HG03135 (cell line): Measurements from ENCODE around the gene CHD5.
A peak's percentile ranks its signal among the peaks of the same experiment; 100 is the strongest.

Source experiments
- ATAC-seq: cut with Tn5 transposase; IDR thresholded peaks from one replicate; pipeline ENCODE4 v1.9.1; 2021; ENCODE audit warnings: mild to moderate bottlenecking, moderate library complexity; ENCODE audit not compliant: unreplicated experiment

Gene CHD5

GRCh38 chr1:6202256-6202655 is 22.1 kb upstream of the CHD5 start:
- ATAC-seq: no peak

GRCh38 chr1:6200188-6200809 is 20.2 kb upstream of the CHD5 start:
- ATAC-seq: no peak

GRCh38 chr1:6199298-6200187 is 19.4 kb upstream of the CHD5 start, which contains the start of gene RPL22:
TSS of gene RPL22 (minus strand) at chr1:6199595. CDS start at chr1:6199573, 22 bp downstream.
- ATAC-seq: peak; percentile 93

- peak; percentile 38 for ATAC-seq
These were observed 18.7 kb upstream of the CHD5 start for GRCh38 chr1:6198646-6199297.

- ATAC-seq: no peak
These were observed 17.8 kb upstream of the CHD5 start for GRCh38 chr1:6197746-6198427.

GRCh38 chr1:6191968-6192367 is 11.8 kb upstream of the CHD5 start:
- no peak for ATAC-seq

- no peak for ATAC-seq
These were observed 8.3 kb upstream of the CHD5 start for GRCh38 chr1:6188466-6188865.

GRCh38 chr1:6185635-6186382 is 5.7 kb upstream of the CHD5 start:
- ATAC-seq: no peak

GRCh38 chr1:6185151-6185550 is 5.0 kb upstream of the CHD5 start:
- no peak for ATAC-seq

GRCh38 chr1:6184083-6184783 is 4.1 kb upstream of the CHD5 start:
- no peak for ATAC-seq

GRCh38 chr1:6183520-6183989 is 3.4 kb upstream of the CHD5 start:
- no peak for ATAC-seq

- no peak for ATAC-seq
These were observed 1.2 kb upstream of the CHD5 start for GRCh38 chr1:6181347-6181770.

- ATAC-seq: no peak
These were observed 688 bp upstream of the CHD5 start for GRCh38 chr1:6180707-6181311.

- ATAC-seq: no peak
These were observed 451 bp downstream of the CHD5 start for GRCh38 chr1:6179564-6180175.

- ATAC-seq: no peak
These were observed 1.2 kb downstream of the CHD5 start for GRCh38 chr1:6178751-6179563.

- ATAC-seq: no peak
These were observed 2.3 kb downstream of the CHD5 start for GRCh38 chr1:6177681-6178380.

- ATAC-seq: no peak
These were observed 3.3 kb downstream of the CHD5 start for GRCh38 chr1:6176779-6177178.
